ENCODE measurements around the gene LSM5. TPM values are rescaled to one million over a fixed set of nuclear protein-coding genes. Genes with fewer than 3 reads are reported as not detected.

Gene LSM5
- total RNA-seq, 1 donor from 2014 or later = 50.5 TPM

GRCh38 chr7:32525839-32526238 is 35.7 kb upstream of the LSM5 start:
- peak overlapping the region; percentile 31 for H3K4me3 Mint-ChIP-seq (ENCODE audit: unreplicated experiment)
- H3K36me3 Mint-ChIP-seq (ENCODE audit: low read depth, unreplicated experiment) = peaks cover 28% of the 10 kb centered on the region
- H3K9me3 Mint-ChIP-seq (ENCODE audit: unreplicated experiment) = peaks cover 6% of the 10 kb centered on the region
- H3K27me3 Mint-ChIP-seq (ENCODE audit: unreplicated experiment) = peaks cover 2% of the 10 kb centered on the region
- H3K4me1 Mint-ChIP-seq (ENCODE audit: unreplicated experiment) = peaks cover 43% of the 10 kb centered on the region
- H3K27ac Mint-ChIP-seq (ENCODE audit: unreplicated experiment) = peak overlapping the region; percentile 98
- TF ChIP-seq CTCF (IDR thresholded peaks at IDR 0.05; ENCODE audit: unreplicated experiment) = no peak
- peak; percentile 31 for DNase-seq (ENCODE audit: low spot score)

- Mint-ChIP-seq H3K4me1 (ENCODE audit: unreplicated experiment) (peaks cover 43% of the 10 kb centered on the region), H3K27ac (ENCODE audit: unreplicated experiment) (peak overlapping the region; percentile 90), H3K9me3 (ENCODE audit: unreplicated experiment) (peaks cover 11% of the 10 kb centered on the region), H3K27me3 (ENCODE audit: unreplicated experiment) (peaks cover 3% of the 10 kb centered on the region), H3K4me3 (ENCODE audit: unreplicated experiment) (no peak overlapping the region), H3K36me3 (ENCODE audit: low read depth, unreplicated experiment) (peaks cover 40% of the 10 kb centered on the region)
- no peak for DNase-seq (ENCODE audit: low spot score)
- TF ChIP-seq CTCF (IDR thresholded peaks at IDR 0.05; ENCODE audit: unreplicated experiment) = no peak
These were observed 34.5 kb upstream of the LSM5 start for GRCh38 chr7:32524631-32525030.

GRCh38 chr7:32522746-32523530 is 32.8 kb upstream of the LSM5 start:
- H3K27me3 Mint-ChIP-seq (ENCODE audit: unreplicated experiment) = peaks cover 3% of the 10 kb centered on the region

GRCh38 chr7:32519763-32520162 is 29.6 kb upstream of the LSM5 start:
- Mint-ChIP-seq H3K4me3 (ENCODE audit: unreplicated experiment) (peak overlapping the region; percentile 31), H3K36me3 (ENCODE audit: low read depth, unreplicated experiment) (peaks cover 62% of the 10 kb centered on the region), H3K27ac (ENCODE audit: unreplicated experiment) (no peak overlapping the region), H3K9me3 (ENCODE audit: unreplicated experiment) (peaks cover 15% of the 10 kb centered on the region), H3K4me1 (ENCODE audit: unreplicated experiment) (peaks cover 6% of the 10 kb centered on the region), H3K27me3 (ENCODE audit: unreplicated experiment) (peaks cover 3% of the 10 kb centered on the region)
- no peak for DNase-seq (ENCODE audit: low spot score)
- no peak for TF ChIP-seq CTCF (IDR thresholded peaks at IDR 0.05; ENCODE audit: unreplicated experiment)

More at GRCh38 chr7:32522746-32523530, 32.8 kb upstream of the LSM5 start:
- Mint-ChIP-seq H3K4me1 (ENCODE audit: unreplicated experiment) (peaks cover 35% of the 10 kb centered on the region), H3K27ac (ENCODE audit: unreplicated experiment) (no peak overlapping the region), H3K9me3 (ENCODE audit: unreplicated experiment) (peaks cover 11% of the 10 kb centered on the region), H3K36me3 (ENCODE audit: low read depth, unreplicated experiment) (peaks cover 41% of the 10 kb centered on the region), H3K4me3 (ENCODE audit: unreplicated experiment) (peak overlapping the region; percentile 17)
- TF ChIP-seq CTCF (IDR thresholded peaks at IDR 0.05; ENCODE audit: unreplicated experiment) = no peak
- DNase-seq (ENCODE audit: low spot score) = no peak

- Mint-ChIP-seq H3K27ac (ENCODE audit: unreplicated experiment) (no peak overlapping the region), H3K9me3 (ENCODE audit: unreplicated experiment) (peaks cover 18% of the 10 kb centered on the region)
These were observed 28.5 kb upstream of the LSM5 start for GRCh38 chr7:32518534-32519140.

More at GRCh38 chr7:32518534-32519140, 28.5 kb upstream of the LSM5 start:
- Mint-ChIP-seq H3K4me1 (ENCODE audit: unreplicated experiment) (peaks cover 11% of the 10 kb centered on the region), H3K27me3 (ENCODE audit: unreplicated experiment) (peaks cover 4% of the 10 kb centered on the region), H3K4me3 (ENCODE audit: unreplicated experiment) (no peak overlapping the region), H3K36me3 (ENCODE audit: low read depth, unreplicated experiment) (peaks cover 65% of the 10 kb centered on the region)
- DNase-seq (ENCODE audit: low spot score) = no peak
- no peak for TF ChIP-seq CTCF (IDR thresholded peaks at IDR 0.05; ENCODE audit: unreplicated experiment)
